Measurements from ENCODE around the gene PTPN21.

PTPN21 gene

DNA sequence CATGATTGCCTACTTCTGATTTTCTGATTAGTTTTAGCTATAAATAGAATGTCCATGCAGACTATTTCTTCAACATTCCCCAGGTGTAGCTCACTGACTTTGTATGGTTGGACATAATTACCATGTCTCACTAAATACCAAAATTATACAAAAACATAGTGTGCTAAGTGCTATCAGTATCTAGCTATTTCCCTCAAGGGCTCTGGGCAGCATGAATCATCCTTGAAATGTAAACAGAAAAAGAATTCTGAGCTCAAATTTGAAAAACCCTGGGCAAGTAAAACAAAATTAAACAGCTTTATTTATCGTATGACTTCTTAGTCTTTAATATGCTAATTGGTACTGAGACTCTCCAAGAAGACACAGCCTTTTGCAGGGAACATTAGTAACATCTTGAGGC is 86.4 kb downstream of the PTPN21 start:
- DNase-seq (ENCODE audit: low read depth): no peak

DNA sequence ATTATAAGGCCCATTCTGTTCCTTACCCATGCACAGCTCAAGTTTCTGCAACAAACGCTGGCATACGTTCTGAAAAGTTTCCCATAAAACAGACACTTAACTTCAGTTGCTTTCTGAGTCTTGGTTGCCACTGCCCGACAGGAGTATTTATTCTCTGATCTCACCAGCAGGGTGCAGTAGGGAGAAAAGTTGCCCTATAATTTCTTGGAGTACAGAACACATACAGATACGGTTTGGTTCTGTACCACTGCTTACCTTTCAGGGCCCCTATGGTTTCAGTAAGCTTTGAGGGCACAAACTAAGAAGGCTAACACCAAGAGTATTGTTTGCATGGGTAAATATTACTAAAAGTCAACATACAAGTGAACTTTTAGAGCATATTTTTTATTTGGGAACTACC is 91.5 kb downstream of the PTPN21 start:
- no peak for DNase-seq (ENCODE audit: low read depth)

DNA sequence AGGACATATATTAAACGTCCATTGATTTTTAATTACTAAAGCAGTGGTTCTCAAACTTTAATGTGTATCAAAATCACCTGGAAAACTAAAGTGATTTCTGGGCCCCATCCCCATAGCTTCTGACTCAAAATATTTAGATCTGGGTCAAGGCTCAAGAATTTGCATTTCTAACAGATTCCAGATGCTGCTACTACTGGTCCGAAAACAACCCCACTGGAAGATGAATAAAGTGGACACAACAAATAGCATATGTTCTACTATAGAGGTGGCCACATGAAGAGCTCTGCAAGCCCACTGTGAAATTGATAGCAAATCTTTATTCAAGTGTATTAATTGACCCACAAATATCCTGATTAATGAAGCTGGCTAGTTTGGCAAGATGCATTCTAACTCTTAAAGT is 99.9 kb downstream of the PTPN21 start:
- no peak for DNase-seq (ENCODE audit: low read depth)

DNA sequence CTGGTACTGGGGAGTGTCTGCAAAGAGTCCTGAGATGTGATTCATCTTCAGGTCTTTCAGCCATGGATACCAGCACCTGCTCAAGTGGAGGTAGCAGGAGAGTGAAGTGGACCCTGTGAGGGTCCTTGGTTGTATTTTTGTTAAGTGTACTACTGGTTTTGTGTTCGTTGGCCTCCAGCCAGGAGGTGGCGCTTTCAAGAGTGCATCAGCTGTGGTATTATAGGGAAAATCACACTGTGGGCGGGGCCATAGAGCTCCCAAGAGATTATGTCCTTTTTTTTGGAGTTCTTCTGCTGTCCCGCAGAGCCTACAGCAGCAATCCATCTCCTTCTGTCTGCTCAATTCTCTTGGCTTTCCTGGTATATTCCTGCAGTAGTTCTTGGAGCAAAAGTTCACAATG is 102.6 kb downstream of the PTPN21 start:
- no peak for DNase-seq (ENCODE audit: low read depth)

DNA sequence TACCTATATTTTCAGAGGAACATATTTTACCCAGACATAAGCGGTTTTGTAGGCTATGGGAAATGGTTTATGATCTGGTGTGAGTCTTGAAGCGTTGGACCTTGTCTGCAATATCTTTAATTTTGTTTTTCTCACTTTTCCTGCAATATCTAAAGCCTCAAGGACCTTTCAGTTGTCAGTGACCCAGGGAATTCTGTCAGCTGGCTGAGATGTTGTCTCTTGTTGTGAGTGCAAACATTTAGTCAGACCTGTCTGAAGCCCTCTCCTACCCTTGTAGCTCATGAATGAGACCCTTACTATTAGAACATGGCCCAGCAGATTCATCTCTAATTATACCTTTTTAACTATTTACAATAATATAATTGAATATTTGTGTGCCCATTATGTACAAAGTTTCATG is 115.7 kb downstream of the PTPN21 start:
- DNase-seq (ENCODE audit: low read depth): no peak

DNA sequence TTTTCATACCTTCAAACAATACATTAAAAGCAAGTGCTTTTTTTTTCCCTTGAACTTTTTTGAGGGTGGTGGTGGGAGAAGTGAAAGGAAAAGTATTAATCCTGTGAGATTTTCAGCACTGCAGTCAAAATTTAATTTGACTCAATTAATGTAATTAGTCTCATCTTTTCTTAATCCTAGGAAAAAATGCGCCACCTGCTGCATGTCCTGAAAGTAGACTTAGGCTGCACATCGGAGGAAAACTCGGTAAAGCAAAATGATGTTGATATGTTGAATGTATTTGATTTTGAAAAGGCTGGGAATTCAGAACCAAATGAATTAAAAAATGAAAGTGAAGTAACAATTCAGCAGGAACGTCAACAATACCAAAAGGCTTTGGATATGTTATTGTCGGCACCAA is 117.1 kb downstream of the PTPN21 start:
- no peak for DNase-seq (ENCODE audit: low read depth)

DNA sequence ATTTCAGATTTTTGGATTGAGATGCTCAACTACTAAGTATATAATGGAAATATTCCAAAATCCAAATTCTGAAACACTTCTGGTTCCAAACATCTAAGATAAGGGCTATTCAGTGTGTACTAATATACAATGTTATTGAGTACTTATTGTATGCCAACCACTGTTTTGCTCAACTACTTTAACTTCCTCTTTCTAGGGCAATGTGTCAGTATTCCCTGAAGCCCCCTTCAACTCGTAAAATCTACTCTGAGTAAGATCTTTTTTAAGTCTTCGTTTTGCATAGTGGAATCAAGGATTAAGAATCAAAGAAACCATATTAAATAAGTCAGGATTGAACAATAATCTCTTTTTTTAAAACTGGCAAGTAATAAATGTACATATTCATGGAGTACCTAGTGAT is 123.8 kb downstream of the PTPN21 start:
- DNase-seq (ENCODE audit: low read depth): no peak

DNA sequence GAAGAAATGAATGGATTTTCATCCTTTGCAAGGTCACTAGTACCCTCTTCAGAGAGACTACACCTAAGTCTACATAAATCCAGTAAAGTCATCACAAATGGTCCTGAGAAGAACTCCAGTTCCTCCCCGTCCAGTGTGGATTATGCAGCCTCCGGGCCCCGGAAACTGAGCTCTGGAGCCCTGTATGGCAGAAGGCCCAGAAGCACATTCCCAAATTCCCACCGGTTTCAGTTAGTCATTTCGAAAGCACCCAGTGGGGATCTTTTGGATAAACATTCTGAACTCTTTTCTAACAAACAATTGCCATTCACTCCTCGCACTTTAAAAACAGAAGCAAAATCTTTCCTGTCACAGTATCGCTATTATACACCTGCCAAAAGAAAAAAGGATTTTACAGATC is 128.5 kb downstream of the PTPN21 start:
- DNase-seq (ENCODE audit: low read depth): no peak

DNA sequence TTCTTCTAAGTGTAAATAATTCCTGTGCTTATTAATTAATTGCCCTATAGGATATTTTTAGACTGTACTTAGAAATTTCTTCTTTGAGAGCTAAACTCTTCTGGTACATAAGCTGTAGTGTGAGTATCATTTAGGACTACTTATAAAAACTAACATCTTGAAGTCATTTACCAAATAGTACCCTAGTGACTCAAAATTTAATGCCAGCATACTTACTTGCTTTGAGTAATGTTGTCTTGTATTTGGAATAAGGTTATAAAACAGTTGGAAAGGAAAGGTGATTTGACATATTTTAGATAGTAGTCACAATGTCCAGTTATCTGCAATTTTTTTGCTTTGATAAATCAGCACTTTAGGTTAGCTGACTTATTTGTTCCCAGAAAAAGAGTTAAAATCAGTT is 130.2 kb downstream of the PTPN21 start:
- no peak for DNase-seq (ENCODE audit: low read depth)

DNA sequence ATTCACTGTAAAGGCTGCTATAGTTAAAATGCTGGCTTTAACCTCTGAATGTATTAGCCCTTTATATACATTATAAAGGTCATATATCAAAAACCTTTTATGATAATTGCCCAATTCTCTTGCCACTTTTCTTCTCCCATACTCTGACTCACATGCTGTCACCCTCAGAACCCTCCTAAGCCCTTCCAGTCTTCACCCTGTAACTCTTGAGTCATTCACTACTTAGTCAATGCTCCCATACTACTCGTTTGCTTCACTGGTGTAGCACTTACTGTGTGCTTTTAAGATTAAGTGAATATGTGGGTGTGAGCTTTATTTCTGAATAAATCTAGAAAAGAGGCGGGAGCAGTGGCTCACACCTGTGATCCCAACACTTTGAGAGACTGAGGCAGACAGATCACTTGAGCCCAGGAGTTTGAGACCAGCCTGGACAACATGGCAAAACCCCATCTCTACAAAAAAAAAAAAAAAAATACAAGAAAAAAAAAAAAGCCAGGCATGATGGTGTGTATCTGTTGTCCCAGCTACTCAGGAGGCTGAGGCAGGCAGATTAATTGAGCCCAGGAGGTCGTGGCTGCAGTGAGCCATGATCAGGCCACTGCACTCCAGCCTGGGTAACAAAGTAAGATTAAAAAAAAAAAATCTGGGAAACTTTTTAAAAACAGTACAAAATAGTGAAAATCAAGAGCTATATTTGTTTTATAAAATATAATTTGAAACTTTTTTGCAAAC is 131.7 kb downstream of the PTPN21 start:
- DNase-seq (ENCODE audit: low read depth): no peak

DNA sequence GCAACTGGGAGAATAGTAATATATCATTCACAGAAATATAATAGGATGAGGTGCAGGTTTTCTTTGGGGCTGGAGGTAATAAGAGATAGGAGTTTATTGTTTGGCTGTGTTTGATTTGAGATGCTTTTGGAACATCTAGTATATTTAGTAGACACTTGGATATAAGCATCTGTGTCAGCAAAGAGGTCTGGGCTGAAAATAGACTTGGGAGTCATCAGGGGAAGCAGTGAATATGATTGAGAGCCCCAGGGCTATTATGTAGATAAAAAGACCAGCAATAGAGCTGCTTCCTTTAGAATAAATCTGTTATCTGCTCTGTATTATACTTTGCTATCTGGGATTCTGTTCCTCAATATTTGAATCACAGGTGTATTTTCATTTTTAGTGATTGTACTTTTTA is 132.8 kb downstream of the PTPN21 start:
- DNase-seq (ENCODE audit: low read depth): no peak

DNA sequence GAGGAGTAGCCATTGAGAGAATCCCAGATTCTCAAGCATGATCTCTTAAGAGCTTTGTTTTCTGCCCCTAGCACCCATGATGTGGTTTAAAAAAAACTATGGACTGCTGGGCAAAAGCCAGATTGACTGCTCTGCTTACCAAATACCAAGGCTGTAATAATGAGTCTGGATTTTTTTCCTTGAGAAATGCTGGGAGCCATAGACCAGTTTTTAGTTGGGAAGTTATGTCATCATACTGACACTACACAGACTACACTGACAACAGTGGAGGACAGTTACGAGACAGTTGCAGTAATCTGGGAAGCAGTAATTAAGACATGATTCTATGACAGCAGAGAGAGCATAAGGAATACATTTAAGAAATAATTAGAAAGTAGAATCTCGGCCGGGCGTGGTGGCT is 133.5 kb downstream of the PTPN21 start:
- no peak for DNase-seq (ENCODE audit: low read depth)

DNA sequence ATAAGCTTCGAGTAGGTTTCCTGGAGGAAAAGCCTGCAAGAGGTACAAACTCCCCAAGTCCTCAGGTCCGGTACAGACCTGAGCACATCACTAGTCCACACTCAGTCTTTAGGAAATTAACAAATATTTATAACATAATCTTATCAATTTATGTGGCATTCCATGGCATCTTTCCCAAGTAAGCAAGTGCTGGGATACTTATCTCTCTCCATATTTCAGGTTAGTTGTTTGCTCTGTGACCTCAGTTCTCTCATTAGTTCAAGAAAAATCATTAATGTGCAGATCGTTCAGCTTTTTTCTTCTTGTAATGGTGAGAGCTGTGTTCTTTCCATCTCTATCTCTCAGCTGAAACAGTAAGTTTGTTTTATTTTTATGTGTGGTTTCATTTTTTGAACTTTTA is 134.6 kb downstream of the PTPN21 start:
- no peak for DNase-seq (ENCODE audit: low read depth)

DNA sequence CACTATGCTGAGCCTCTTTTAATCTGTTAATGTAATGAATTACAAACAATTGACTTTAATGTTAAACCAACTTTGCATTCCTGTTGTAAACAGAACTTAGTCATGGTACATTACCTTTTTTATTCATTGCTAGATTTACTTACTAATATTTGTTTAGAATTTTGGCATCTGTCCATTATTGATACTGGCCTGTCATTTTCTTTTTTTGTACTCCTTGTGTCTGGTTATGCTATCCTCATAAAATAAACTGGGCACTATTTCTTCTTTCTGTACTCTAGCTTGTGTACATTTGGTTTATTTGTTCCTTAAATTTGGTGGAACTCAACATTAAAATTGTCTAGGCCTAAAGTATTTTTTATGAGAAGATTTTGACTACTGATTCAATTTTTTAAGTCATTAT is 137.2 kb downstream of the PTPN21 start:
- DNase-seq (ENCODE audit: low read depth): no peak
